Stimulated activated CD4-positive, alpha-beta T cell treated with anti-CD3 and anti-CD28 coated beads, Interleukin-2, amount 100 ng/mL, for 4 hours (primary cell): ENCODE data around the gene EPHB3.

Source experiments
- DNase-seq: peaks from one replicate; pipeline ENCODE4 v3.0.0-alpha.2; 2020; ENCODE audit warnings: low read depth

EPHB3 gene

DNA sequence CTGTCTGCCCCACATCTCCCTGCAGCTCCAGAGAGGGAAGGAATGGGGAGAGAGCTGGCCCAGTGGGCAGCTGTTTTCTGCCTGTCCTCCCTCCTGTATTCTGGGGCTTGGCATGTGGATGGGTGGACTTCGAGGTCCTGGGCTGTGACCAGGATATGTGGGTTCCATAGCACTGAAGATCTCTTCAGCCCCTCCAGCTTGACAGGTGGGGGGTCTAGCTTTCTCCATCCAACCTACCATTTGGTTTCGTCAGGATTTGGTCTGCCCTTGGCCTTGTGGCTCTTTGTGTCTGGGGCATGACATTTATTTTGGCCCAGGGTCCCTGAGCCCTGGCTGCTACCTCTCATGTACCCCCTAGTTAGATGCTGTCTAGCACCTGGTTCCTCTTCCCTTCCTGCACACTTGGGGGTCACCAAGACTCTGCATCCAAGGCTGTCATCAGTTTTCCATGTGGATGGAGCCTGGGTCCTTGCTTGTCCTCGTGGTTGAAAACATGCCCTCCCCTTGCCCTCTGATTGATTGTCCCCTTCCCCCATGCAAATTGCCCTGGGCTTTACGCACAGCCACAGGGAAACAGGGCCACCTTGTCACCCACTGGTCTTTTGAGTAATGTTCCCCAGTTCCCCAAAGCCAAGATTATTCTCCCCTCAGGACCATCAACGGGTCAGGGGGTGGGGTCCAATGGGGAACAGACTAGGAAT is 3.2 kb downstream of the EPHB3 start:
- no peak for DNase-seq

DNA sequence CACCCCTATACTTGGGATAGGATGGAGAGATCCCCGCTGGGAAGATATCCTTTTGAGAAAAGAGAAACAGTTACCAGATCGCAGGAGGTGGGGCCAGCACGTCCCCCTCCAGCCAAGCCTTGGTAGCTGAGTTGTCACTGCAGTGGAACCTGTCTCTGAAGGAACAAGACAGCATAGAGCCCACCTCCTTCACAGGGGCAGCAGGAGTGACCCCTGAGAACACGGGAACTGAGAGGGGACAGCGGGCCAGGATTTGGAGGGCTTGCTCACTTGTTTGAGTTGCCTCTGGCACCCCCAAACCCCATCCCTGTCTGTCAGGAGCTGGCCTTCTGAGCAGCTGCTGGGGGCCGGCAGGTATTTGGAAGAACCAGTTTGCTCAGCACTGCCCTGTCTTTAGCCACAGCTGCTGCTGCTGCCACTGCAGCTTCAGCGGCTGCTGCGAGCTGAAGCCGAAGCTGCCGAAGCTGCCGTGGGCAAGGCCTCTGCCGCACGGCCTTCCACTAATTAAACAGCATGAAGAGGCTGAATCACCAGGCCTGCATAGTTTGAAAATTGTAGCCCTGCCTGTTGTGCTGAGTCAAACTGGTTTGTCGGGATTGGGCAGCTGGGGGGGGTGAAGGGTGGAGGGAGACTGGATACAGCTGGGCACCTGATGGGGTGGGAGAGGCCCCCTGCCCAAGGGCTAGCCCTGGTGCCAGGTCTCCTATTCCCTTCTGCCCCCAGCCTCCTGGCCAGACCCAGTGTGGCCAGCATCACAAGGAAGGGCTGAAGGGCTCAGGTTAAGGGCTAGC is 4.0 kb downstream of the EPHB3 start:
- DNase-seq: no peak

DNA sequence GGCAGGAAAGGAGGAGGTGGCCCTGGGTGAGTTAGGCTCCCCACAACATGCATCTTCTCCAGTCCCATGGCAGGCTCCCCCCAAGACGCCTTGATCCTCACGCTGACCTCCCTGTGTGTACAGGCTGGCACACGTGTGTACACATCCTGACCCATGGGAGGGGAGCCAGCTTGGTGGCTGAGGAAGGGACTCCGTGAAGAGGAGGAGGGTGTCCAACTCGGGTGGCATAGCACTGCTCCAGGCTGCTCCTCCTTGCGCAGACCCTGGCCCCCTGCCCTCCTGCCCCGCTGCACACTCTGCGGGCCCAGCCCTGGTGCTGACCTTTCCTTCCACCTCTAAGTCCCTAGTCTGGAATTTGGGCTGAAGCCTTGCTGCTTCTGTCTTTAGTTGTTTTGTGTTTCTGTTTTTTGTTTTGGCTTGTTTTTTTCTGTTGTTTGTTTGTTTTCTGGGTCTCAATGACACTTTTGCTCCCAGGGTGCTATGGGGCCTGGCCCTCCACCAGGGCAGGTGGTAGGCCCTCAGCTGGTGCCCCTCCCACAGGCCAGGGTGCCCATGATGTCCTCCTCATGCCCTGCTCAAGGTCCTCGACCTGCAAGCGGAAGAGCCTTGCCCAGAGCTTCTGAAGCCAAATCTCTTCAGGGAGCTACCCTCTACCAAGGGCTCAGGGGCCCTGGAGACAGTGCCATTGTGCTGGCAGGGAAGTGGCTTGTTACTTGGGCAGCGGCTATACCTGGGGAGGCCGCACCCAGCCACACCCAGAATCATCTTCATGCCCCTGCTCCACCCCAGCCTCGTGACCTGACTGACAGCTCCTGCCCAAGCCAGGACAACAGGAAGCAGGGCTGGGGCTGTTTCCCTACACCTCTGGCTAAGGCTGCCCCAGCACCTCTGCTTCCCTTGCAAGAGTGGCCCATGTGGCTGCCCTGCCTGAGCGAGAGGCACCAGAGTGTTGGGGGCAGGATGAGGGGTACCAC is 5.1 kb downstream of the EPHB3 start:
- no peak for DNase-seq

DNA sequence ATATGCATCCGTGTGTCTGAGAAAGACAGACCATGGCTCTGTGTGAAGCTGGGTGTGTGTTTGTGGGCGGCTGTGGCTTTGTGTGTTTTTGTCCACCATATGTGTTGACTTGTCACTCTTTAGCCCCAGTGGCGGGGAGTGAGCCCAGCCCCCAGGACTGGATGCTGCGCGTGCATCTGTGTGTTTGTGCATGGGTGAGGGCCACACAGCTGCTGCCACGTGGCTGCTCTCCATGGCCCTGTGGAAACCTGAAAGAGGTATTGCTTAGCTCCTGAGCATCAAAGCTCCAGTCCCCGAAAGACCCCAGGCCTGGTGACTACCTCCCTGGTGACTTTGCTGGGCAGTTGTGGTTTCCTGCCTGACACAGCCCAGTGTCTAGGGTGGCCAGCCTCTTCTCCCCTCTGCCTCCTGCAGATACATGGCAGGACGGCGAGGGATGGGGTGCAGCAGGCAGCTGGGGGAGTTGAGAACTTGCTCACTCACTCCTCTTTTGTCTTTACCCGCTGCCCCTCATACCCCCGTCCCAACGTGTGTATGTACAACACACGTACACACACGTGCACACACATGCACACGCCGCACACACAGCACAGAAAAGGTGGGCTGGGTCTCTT is 6.5 kb downstream of the EPHB3 start:
- no peak for DNase-seq

DNA sequence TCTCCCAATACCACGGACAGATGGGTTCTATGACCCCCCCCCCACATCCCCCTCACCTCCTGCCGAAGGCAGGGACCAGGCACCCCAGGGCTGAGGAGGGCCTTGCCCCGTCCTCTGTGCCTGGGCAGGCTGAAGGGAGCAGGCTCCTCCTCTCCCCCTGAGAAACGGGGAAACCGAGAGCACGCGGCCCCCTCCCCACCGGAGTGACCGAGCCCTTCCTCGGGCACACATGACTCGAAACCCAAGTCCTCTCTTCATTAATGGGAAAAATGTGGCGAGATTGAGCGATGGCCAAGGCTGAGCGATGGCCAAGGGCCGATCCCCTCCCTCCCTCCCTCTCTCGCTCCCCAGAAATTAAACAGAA is 7.0 kb downstream of the EPHB3 start:
- no peak for DNase-seq

DNA sequence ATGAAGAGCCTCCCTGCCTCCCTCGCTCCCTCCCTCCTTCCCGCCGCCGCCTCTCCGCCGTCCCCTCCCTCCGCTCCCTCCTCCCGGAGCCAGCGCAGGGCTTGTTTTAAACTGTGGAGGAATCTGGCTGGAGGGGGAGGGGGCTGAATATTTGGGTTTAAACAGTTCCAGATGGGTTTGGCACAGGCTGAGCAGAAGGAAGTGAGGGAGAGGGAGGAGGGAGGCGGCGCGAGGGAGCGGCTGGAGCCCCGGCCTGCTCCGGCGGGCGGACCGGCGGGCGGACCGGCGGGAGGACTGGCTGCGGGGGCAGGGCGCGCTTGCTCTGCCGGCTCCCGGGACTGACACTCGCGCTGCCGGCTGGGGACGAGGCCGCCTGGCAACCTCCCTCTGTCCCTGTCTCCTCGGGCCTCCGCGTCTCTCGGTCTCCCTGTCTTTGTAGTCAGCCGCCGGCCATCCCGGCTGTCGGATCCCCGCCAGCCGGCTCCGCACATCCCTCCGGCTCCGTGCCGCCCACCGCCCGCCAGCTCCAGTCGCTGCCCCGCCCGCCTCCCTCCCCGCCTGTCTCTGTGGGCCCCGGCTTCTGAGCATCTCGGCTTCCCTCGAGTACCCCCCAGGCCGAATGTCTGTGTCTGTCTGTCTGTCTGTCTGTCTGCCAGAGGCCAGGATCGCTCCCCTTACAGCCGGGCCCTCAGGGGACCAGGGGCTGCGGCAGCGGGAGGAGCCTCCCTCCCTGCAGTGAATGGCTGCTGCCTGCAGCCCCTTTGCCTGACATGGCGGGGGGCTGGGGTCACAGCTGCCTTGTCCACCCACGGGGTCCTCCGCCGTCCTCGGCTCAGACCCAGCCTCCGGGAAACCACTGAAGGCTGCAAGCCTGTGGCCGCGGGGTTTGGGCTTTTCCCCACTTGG is 7.6 kb downstream of the EPHB3 start:
- no peak for DNase-seq

DNA sequence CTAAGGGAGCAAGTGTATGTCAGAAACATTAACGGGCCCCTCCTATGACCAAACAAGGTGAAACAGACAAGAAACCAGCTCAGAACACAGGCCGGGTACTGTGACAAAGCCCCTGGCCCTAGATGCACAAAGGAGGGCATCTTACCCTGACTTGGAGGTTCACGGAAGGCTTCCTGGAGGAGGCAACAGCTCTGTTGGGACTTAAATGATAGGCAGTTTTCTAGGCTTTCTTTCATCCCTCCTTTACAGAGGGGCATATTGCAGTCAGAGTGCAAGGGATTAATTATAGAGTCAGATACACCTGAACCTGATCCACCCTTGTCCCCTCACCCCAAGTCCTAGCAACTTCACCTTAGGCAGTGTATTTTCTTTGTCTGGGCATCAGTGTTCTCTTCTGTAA is 8.4 kb downstream of the EPHB3 start:
- no peak for DNase-seq

DNA sequence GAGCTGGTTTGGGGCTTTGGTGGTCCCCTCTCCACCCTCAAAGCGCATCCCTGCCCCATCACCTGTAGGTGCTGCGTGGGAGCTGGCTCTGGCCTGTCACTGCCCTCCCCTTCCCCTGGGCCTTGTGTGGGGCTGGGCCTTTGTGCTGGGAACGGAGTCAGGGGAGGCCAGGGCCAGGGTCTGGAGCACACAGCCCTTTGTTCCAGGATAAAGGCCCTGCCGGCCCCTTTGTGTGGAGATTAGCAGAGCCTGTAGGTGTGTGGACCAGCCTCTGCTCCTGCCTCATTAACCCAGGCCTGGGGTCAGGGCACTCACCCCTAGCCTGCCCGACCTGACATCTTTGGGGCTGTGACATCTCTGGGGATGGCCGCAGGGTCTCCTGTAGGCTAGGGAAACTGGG is 8.9 kb downstream of the EPHB3 start:
- no peak for DNase-seq

DNA sequence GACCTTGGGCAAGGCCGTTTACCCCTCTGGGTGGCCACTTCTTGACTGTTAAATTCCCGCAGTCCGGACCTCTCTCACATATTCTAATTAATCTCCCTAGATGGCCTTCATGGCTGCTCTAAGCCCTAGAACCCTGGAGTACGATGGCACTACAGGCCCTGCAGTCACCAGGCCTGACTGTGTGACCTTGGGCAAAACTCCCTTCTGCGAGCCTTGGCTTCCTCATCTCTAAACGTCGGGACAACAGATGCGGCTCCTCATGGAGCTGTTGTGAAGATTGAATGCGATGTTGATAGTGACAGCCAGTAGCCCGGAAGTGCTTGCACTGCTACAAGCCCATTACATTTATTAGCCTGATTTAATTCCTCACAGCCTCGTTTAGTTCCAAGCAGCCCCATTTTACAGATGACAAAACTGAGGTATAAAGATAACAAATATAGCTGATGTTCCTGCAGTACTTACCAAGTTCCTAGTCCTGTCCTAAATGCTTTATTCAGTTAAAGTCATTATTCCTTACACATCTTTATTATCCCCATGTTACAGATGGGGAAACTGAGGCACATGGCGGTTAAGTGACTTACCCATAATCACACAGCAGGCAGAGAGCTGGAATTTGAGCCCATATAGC is 10.3 kb downstream of the EPHB3 start:
- DNase-seq: no peak

DNA sequence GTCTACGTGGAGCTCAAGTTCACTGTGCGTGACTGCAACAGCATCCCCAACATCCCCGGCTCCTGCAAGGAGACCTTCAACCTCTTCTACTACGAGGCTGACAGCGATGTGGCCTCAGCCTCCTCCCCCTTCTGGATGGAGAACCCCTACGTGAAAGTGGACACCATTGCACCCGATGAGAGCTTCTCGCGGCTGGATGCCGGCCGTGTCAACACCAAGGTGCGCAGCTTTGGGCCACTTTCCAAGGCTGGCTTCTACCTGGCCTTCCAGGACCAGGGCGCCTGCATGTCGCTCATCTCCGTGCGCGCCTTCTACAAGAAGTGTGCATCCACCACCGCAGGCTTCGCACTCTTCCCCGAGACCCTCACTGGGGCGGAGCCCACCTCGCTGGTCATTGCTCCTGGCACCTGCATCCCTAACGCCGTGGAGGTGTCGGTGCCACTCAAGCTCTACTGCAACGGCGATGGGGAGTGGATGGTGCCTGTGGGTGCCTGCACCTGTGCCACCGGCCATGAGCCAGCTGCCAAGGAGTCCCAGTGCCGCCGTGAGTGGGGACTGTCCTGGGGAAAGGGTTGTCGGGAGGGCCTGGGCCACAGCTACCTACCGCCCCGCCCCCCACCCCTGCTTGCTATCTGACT is 11.2 kb downstream of the EPHB3 start:
- no peak for DNase-seq

DNA sequence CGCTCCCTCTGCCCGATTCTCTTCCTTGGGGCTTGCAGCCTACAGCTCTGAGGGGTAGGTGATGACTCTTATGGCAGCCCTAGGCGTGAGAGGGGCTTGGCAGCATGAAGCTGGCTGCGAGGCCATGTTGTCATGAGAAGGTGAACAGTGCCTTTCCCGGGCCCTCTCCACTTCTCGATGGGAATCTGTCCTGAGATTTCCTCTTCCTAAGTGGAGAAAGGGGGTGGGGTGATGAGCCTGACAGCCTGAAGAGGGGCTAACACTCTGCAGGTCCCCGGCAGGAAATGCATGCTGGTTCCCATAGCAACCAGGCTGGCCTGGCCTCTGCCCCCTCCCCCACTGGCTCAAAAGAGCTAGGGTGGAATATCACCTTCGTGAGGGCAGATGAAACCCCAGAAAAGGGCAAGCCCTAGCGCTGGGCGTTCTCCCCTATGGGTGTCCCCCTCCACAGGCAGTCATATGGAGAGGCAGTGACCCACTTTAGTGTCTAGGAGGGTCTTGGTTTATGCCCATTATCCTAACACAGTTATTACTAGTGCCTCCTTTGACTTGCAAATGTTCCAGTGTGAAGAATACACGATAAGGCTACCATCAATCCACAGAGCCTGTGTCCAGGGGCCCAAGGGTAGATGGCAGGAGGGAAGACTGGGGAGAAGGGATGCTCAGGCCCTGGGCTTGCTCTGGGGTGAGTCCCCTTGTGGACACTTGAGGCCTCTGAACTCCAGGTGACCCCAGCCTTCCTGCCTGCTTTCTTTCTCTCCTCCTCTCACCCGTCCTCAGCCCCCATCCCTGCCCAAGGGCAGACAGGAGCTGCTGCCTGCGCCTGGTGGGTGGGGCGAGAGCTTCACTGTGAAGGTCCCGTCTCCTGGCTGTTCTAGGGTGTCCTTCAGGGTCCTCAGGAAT is 13.2 kb downstream of the EPHB3 start:
- DNase-seq: no peak

DNA sequence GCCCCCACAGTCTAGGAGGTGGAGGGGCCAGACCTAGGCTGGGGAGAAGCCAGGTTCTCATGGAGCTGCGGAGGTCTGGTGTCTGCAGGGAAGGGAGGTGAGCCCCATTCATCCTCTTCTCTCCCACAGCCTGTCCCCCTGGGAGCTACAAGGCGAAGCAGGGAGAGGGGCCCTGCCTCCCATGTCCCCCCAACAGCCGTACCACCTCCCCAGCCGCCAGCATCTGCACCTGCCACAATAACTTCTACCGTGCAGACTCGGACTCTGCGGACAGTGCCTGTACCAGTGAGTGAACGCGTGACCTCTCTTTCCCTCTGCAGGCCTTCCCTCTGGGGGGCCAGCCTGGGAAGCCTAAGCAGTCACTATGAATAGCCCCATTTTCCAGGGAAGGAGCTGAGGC is 14.1 kb downstream of the EPHB3 start:
- no peak for DNase-seq

DNA sequence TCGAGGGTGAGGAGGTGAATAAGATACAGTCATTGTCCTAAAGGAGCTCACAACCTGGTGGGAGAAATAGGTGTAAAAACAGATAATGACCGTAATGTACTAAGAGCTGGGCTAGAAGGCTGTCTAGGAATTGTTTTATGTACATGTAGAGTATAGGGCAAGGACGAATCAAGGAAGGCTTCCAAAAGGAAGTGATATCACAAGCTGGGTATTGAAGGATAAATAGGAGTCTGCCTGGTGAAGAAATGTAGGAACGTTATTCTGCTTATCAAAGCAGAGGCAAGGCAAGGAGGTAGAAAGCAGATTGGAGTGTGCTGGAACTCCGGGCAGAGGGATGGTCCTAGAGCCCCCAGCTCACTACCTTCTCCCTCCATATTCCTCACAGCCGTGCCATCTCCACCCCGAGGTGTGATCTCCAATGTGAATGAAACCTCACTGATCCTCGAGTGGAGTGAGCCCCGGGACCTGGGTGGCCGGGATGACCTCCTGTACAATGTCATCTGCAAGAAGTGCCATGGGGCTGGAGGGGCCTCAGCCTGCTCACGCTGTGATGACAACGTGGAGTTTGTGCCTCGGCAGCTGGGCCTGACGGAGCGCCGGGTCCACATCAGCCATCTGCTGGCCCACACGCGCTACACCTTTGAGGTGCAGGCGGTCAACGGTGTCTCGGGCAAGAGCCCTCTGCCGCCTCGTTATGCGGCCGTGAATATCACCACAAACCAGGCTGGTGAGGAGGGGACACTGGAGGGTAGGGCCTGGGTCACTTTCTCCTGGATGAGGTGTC is 15.1 kb downstream of the EPHB3 start:
- DNase-seq: no peak

DNA sequence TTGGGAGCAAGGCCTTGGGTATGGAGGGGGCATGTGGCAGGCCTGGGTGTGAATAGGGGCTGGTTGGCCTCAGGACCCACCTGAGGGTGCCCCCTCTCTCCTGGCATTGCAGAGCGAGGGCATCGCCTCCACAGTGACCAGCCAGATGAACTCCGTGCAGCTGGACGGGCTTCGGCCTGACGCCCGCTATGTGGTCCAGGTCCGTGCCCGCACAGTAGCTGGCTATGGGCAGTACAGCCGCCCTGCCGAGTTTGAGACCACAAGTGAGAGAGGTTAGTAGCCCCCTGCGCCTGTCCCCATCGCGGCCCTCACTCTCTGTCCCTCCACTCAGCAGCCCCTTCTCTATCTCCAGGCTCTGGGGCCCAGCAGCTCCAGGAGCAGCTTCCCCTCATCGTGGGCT is 16.0 kb downstream of the EPHB3 start:
- no peak for DNase-seq

DNA sequence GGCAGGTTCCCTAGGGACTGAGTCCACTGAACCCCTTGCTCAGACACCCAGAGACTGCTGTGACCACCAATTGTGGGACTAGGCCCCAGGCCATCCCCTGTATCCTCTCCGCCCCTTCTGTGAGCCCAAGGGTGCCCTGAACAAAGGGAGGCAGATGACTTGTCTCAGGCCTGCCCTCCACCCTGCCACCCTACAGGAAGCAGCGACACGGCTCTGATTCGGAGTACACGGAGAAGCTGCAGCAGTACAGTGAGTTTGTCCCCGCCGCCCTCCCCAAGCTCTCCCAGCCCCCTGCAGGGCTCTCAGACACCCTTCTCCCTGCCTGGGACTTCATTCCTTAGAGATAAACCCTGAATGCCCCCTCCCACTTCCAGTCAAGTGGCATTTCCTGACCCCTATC is 16.6 kb downstream of the EPHB3 start:
- DNase-seq: no peak

DNA sequence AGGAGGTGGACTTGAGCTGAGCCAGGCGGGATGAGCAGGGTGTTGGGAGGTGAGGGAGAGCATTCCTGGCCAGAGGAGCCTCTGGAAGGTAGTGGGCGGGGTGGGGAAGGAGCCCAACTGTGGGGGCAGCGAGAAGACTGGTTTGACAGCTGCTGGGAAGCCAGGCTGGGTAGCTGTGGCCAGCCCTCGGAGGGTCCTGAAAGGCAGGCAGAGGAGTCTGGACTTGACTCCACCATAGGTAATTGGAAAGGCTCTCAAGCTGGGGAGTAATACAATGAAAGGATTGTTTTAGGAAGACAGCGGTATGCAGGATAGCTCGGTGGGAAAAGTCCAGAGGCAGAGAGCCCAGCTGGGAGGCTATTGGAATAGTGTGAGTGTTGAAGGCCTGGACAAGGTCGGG is 17.2 kb downstream of the EPHB3 start:
- DNase-seq: no peak

DNA sequence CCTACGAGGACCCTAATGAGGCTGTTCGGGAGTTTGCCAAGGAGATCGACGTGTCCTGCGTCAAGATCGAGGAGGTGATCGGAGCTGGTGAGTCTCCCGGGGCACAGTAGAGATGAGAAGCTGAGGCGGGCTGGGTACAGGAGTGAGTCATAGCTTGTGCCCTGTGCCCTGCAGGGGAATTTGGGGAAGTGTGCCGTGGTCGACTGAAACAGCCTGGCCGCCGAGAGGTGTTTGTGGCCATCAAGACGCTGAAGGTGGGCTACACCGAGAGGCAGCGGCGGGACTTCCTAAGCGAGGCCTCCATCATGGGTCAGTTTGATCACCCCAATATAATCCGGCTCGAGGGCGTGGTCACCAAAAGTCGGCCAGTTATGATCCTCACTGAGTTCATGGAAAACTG is 17.9 kb downstream of the EPHB3 start:
- no peak for DNase-seq

DNA sequence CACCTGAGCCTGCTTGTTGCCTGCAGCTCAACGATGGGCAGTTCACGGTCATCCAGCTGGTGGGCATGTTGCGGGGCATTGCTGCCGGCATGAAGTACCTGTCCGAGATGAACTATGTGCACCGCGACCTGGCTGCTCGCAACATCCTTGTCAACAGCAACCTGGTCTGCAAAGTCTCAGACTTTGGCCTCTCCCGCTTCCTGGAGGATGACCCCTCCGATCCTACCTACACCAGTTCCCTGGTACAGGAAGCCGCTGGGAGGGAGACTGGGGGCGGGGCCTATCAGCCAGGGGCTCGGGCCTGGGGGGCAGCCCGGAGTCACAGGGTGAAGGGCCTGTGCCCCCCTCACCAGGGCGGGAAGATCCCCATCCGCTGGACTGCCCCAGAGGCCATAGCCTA is 18.8 kb downstream of the EPHB3 start:
- DNase-seq: no peak
